ENCODE measurements around the gene COL27A1. TPM values are rescaled to one million over a fixed set of nuclear protein-coding genes. Genes with fewer than 3 reads are reported as not detected.

The COL27A1 gene
- total and polyA plus RNA-seq, 5 donors from 2014 or later: 0.30 TPM; not detected in 4

DNA sequence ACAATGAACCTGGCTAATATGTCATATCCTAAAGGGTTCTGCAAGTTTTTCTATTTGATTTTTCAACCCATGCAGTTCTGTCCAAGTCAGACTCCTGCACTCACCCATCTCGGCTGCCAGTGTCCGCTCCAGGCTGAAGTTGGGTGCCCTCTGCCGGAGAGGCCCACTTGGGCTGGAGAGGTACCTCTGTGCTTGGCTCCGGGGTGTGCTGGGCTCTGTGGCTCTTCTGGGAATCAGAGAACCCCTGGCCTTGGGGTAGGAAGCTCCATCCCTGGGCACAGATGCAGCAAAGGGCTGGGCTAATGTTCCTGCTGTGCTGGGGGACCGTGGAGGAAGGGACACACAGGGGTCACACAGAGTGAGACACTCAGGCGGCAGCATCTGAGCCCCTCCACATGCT, 200.5 kb downstream of the COL27A1 start:
- Mint-ChIP-seq H3K4me1 (peaks cover 10 to 54% (median 29%) of the 10 kb centered on the region in 4 donors), H3K27me3 (no peaks in the 10 kb centered on the region), H3K36me3 (peaks cover 38% of the 10 kb centered on the region), H3K9me3 (no peaks in the 10 kb centered on the region), H3K27ac (no peak overlapping the region), H3K4me3 (no peak overlapping the region)
- H3K27me3 ChIP-seq (ENCODE audit: control insufficient read depth, insufficient read depth, low read length): no peaks in the 10 kb centered on the region
- no peak overlapping the region for H3K27ac ChIP-seq (ENCODE audit: insufficient read depth, low read length, poor library complexity, severe bottlenecking)
- H3K9me3 ChIP-seq (ENCODE audit: control insufficient read depth in 2 of 2, low read length in 2 of 2): no peaks in the 10 kb centered on the region
- H3K36me3 ChIP-seq (ENCODE audit: control insufficient read depth, insufficient read depth, low read length): peaks cover 89% of the 10 kb centered on the region
- DNase-seq (no peak), ATAC-seq (ENCODE audit: low read depth in 2 of 2) (no peak)
- peaks cover 20% of the 10 kb centered on the region for H3K4me1 ChIP-seq (ENCODE audit: control insufficient read depth, insufficient read depth, low read length, poor library complexity, severe bottlenecking)
- H3K4me3 ChIP-seq (ENCODE audit: low read depth, low read length): no peak overlapping the region

DNA sequence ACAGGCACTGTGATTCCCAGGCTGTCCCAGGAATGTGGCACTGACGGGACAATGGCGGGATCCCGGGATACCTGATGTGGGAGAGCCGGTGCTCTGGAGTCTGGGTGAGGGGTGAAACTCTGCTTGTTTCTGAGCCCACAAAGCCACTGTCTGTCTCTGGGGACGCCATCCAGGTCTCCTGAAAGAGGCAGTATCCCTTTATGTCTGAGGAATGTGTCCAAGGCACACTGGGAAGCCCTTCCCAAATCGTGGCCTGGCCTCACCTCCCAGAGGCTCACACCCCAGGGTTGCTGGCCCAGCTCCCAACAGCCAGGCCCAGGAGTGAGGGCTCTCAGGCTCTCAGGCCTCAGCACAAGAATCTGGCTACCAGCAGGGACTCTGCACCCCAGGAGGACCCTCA, 201.5 kb downstream of the COL27A1 start:
- no peaks in the 10 kb centered on the region for H3K9me3 ChIP-seq (ENCODE audit: control insufficient read depth in 2 of 2, low read length in 2 of 2)
- Mint-ChIP-seq H3K27me3 (no peaks in the 10 kb centered on the region), H3K4me3 (peak overlapping the region in 1 of 4 donors; percentile 28), H3K27ac (peak overlapping the region in 2 of 3 donors; percentile 60 to 72), H3K4me1 (peaks cover 10 to 61% (median 34%) of the 10 kb centered on the region in 4 donors), H3K9me3 (no peaks in the 10 kb centered on the region), H3K36me3 (peaks cover 48% of the 10 kb centered on the region)
- peak overlapping the region; percentile 44 for H3K27ac ChIP-seq (ENCODE audit: insufficient read depth, low read length, poor library complexity, severe bottlenecking)
- DNase-seq (no peak), ATAC-seq (ENCODE audit: low read depth in 2 of 2) (no peak)
- H3K36me3 ChIP-seq (ENCODE audit: control insufficient read depth, insufficient read depth, low read length): peaks cover 89% of the 10 kb centered on the region
- peaks cover 23% of the 10 kb centered on the region for H3K4me1 ChIP-seq (ENCODE audit: control insufficient read depth, insufficient read depth, low read length, poor library complexity, severe bottlenecking)
- no peaks in the 10 kb centered on the region for H3K27me3 ChIP-seq (ENCODE audit: control insufficient read depth, insufficient read depth, low read length)
- no peak overlapping the region for H3K4me3 ChIP-seq (ENCODE audit: low read depth, low read length)

DNA sequence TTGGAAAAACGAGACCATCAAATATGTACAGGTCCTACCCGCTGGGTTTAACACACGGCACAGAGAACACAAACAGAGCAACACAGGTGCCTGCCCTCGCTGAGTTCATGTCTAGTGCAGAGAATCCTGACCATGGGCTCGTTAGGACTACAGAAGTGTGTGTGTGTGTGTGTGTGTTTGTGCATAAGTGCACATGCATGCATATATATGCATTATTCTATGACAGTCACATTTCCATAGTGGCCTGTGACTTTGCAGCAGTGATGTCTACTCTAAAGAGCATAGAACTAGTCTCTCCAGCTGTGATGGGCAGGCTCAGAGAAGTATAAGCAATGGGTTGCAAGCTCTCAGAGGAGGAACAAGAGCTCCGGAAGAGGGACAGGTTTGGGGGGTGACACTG, 202.0 kb downstream of the COL27A1 start:
- Histone ChIP-seq H3K27me3 (ENCODE audit: control insufficient read depth, insufficient read depth, low read length) (no peaks in the 10 kb centered on the region), H3K4me3 (ENCODE audit: low read depth, low read length) (no peak overlapping the region), H3K36me3 (ENCODE audit: control insufficient read depth, insufficient read depth, low read length) (peaks cover 89% of the 10 kb centered on the region), H3K4me1 (ENCODE audit: control insufficient read depth, insufficient read depth, low read length, poor library complexity, severe bottlenecking) (peaks cover 23% of the 10 kb centered on the region), H3K27ac (ENCODE audit: insufficient read depth, low read length, poor library complexity, severe bottlenecking) (peak overlapping the region; percentile 44), H3K9me3 (ENCODE audit: control insufficient read depth in 2 of 2, low read length in 2 of 2) (no peaks in the 10 kb centered on the region)
- peaks cover 45% of the 10 kb centered on the region for H3K36me3 Mint-ChIP-seq
- ATAC-seq (ENCODE audit: low read depth in 2 of 2) (no peak), DNase-seq (no peak)
- H3K9me3 Mint-ChIP-seq: no peaks in the 10 kb centered on the region
- H3K27me3 Mint-ChIP-seq: no peaks in the 10 kb centered on the region
- no peak overlapping the region for H3K4me3 Mint-ChIP-seq
- peaks cover 5 to 60% (median 30%) of the 10 kb centered on the region in 4 donors for H3K4me1 Mint-ChIP-seq
- peak overlapping the region in 2 of 3 donors; percentile 70 to 74 for H3K27ac Mint-ChIP-seq

DNA sequence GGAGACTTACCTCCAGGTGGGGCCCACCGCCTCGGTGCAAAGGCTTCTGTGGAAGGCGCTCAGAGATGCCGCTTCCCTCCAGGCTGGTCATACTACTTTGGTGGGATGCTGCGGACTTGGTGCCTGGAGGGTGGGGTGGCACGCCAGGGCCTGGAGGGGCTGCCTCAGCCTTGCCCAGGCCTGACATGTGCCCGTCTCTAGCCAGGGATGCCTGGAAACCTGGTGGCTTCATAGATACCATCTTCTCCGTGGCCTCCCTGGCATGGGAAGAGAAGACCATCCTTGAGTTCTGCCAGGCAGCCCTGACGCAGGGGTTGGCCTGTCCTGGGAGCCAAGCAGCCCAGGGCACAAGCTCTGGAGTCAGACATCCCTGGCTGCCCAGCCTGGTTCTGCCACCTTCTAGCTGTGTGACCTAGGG, 202.6 kb downstream of the COL27A1 start:
- peaks cover 47% of the 10 kb centered on the region for H3K36me3 Mint-ChIP-seq
- H3K9me3 Mint-ChIP-seq: no peaks in the 10 kb centered on the region
- H3K27me3 Mint-ChIP-seq: no peaks in the 10 kb centered on the region
- H3K4me3 Mint-ChIP-seq: no peak overlapping the region
- H3K9me3 ChIP-seq (ENCODE audit: control insufficient read depth in 2 of 2, low read length in 2 of 2): no peaks in the 10 kb centered on the region
- no peak overlapping the region for H3K4me3 ChIP-seq (ENCODE audit: low read depth, low read length)
- H3K27ac Mint-ChIP-seq: peak overlapping the region in 1 of 3 donors; percentile 92
- peak overlapping the region; percentile 49 for H3K27ac ChIP-seq (ENCODE audit: insufficient read depth, low read length, poor library complexity, severe bottlenecking)
- H3K36me3 ChIP-seq (ENCODE audit: control insufficient read depth, insufficient read depth, low read length): peaks cover 90% of the 10 kb centered on the region
- H3K27me3 ChIP-seq (ENCODE audit: control insufficient read depth, insufficient read depth, low read length): no peaks in the 10 kb centered on the region
- DNase-seq: no peak
- peaks cover 28% of the 10 kb centered on the region for H3K4me1 ChIP-seq (ENCODE audit: control insufficient read depth, insufficient read depth, low read length, poor library complexity, severe bottlenecking)
- ATAC-seq (ENCODE audit: low read depth in 2 of 2): no peak
- peaks cover 8 to 60% (median 29%) of the 10 kb centered on the region in 4 donors for H3K4me1 Mint-ChIP-seq

DNA sequence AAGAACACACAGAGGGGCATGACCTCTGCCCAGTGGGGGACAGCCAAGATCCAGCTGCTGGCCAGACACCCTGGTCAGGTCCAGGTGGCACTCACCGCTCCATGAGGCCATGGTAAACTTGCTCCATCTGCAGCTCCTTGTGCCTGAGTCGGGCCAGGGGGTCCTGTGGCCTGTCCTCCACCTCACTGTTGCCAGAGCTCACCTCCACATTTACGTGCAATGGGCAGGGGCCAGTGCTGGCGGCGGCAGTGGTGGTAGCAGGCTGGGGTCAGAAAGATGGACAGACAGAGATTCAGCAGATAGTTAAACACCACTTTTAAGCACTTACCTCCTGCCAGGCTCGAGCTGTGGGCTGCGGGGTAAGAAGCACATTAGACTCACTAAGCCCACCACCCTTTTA, 204.5 kb downstream of the COL27A1 start:
- ATAC-seq (ENCODE audit: low read depth in 2 of 2) (no peak), DNase-seq (no peak)
- H3K4me1 ChIP-seq (ENCODE audit: control insufficient read depth, insufficient read depth, low read length, poor library complexity, severe bottlenecking): peaks cover 47% of the 10 kb centered on the region
- Mint-ChIP-seq H3K9me3 (no peaks in the 10 kb centered on the region), H3K27me3 (no peaks in the 10 kb centered on the region), H3K36me3 (peaks cover 64% of the 10 kb centered on the region), H3K4me1 (peaks cover 21 to 69% (median 46%) of the 10 kb centered on the region in 4 donors), H3K27ac (peak overlapping the region; percentile 30 to 94 (median 92)), H3K4me3 (no peak overlapping the region)
- H3K27me3 ChIP-seq (ENCODE audit: control insufficient read depth, insufficient read depth, low read length): no peaks in the 10 kb centered on the region
- H3K4me3 ChIP-seq (ENCODE audit: low read depth, low read length): no peak overlapping the region
- H3K36me3 ChIP-seq (ENCODE audit: control insufficient read depth, insufficient read depth, low read length): peaks cover 96% of the 10 kb centered on the region
- H3K27ac ChIP-seq (ENCODE audit: insufficient read depth, low read length, poor library complexity, severe bottlenecking): no peak overlapping the region
- H3K9me3 ChIP-seq (ENCODE audit: control insufficient read depth in 2 of 2, low read length in 2 of 2): no peaks in the 10 kb centered on the region

DNA sequence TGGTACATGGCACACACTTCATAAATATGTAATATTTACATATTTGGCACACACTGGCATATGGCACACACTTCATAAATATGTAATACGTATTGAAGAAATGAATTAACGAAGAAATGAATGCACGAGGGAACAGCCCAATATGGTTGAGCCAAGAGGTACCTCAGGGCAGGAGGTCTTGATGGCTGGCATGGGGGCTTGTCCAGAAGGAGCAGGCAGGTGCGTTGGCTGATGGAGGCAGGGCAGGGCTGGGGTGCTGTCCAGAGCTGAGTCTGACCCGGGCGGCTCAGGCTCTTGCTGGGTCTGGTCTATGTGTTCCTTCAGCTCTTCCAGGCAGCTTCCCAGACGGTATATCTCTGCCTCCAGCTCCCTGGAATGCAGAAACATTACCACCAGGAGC, 206.2 kb downstream of the COL27A1 start:
- H3K4me1 Mint-ChIP-seq: peaks cover 21 to 81% (median 58%) of the 10 kb centered on the region in 4 donors
- H3K27me3 Mint-ChIP-seq: no peaks in the 10 kb centered on the region
- H3K4me3 Mint-ChIP-seq: no peak overlapping the region
- no peaks in the 10 kb centered on the region for H3K9me3 Mint-ChIP-seq
- peak overlapping the region; percentile 79 to 94 (median 92) for H3K27ac Mint-ChIP-seq
- Histone ChIP-seq H3K4me1 (ENCODE audit: control insufficient read depth, insufficient read depth, low read length, poor library complexity, severe bottlenecking) (peaks cover 63% of the 10 kb centered on the region), H3K27ac (ENCODE audit: insufficient read depth, low read length, poor library complexity, severe bottlenecking) (peak overlapping the region; percentile 98), H3K9me3 (ENCODE audit: control insufficient read depth in 2 of 2, low read length in 2 of 2) (no peaks in the 10 kb centered on the region), H3K4me3 (ENCODE audit: low read depth, low read length) (no peak overlapping the region), H3K36me3 (ENCODE audit: control insufficient read depth, insufficient read depth, low read length) (peaks cover 93% of the 10 kb centered on the region), H3K27me3 (ENCODE audit: control insufficient read depth, insufficient read depth, low read length) (no peaks in the 10 kb centered on the region)
- peaks cover 70% of the 10 kb centered on the region for H3K36me3 Mint-ChIP-seq
- ATAC-seq (ENCODE audit: low read depth in 2 of 2) (no peak), DNase-seq (no peak)

Other genes starting within 250 kb of the COL27A1 start
- gene AMBP, start 77.2 kb upstream of the COL27A1 start, total RNA-seq: not detected
- gene AMBP, start 77.2 kb upstream of the COL27A1 start, polyA plus RNA-seq: not detected
- not detected for gene KIF12, start 56.2 kb upstream of the COL27A1 start, total RNA-seq
- not detected for gene KIF12, start 56.2 kb upstream of the COL27A1 start, polyA plus RNA-seq
- gene ORM1, start 167.6 kb downstream of the COL27A1 start, total RNA-seq: not detected
- gene ORM1, start 167.6 kb downstream of the COL27A1 start, polyA plus RNA-seq: not detected
- not detected for gene ORM2, start 174.3 kb downstream of the COL27A1 start, total RNA-seq
- gene ORM2, start 174.3 kb downstream of the COL27A1 start, polyA plus RNA-seq: not detected
- 381 TPM for gene AKNA, start 232.4 kb downstream of the COL27A1 start, total RNA-seq
- gene AKNA, start 232.4 kb downstream of the COL27A1 start, polyA plus RNA-seq: 10 to 100 TPM; 11.9 to 16.6 (median 14.5) TPM